GM23338 (cell line): ENCODE results near the gene RAB36. TPM values are rescaled to one million over a fixed set of nuclear protein-coding genes. Genes with fewer than 3 reads are reported as not detected.

Experiments
- ATAC-seq: fragments of 200-7000 bp; cut with Tn5 transposase; 3 replicates; pipeline ENCODE4 v1.9.1; 2020
- DNase-seq: peaks from one replicate; pipeline ENCODE4 v3.0.0-alpha.2; 2015; ENCODE audit warnings: low spot score
- H2AFZ ChIP-seq: fragments of 200-600 bp; sonication (generic); 2 replicates; pipeline ENCODE4 v1.8.0; 2016; ENCODE audit warnings: antibody characterized with exemption, mild to moderate bottlenecking, moderate library complexity
- H3F3A ChIP-seq: fragments of 200-600 bp; sonication (generic); replicated peaks from 2 replicates; pipeline ENCODE4 v1.8.0; 2017; ENCODE audit warnings: antibody characterized with exemption, mixed run types, low read depth
- H3K27ac ChIP-seq: fragments of 200-600 bp; sonication (generic); 2 replicates; pipeline ENCODE4 v1.6.1; 2016; ENCODE audit warnings: low read depth
- H3K27me3 ChIP-seq: fragments of 200-600 bp; sonication (generic); 2 replicates; pipeline ENCODE4 v1.8.0; 2016; ENCODE audit warnings: mild to moderate bottlenecking, mixed run types, moderate library complexity; ENCODE audit not compliant: insufficient read depth
- H3K36me3 ChIP-seq: fragments of 200-600 bp; sonication (generic); 2 replicates; pipeline ENCODE4 v1.8.0; 2016; ENCODE audit warnings: mild to moderate bottlenecking; ENCODE audit not compliant: insufficient read depth
- H3K4me1 ChIP-seq: fragments of 200-600 bp; sonication (generic); 2 replicates; pipeline ENCODE4 v1.8.0; 2016; ENCODE audit warnings: mild to moderate bottlenecking, moderate library complexity; ENCODE audit not compliant: insufficient read depth
- H3K4me2 ChIP-seq: fragments of 200-600 bp; sonication (generic); 2 replicates; pipeline ENCODE4 v1.7.1; 2017; ENCODE audit warnings: mixed run types
- H3K4me3 ChIP-seq: fragments of 200-600 bp; sonication (generic); 2 replicates; pipeline ENCODE4 v1.6.1; 2016; ENCODE audit warnings: mixed run types
- H3K79me2 ChIP-seq: fragments of 200-600 bp; sonication (generic); replicated peaks from 2 replicates; pipeline ENCODE4 v1.8.0; 2017; ENCODE audit warnings: mild to moderate bottlenecking; ENCODE audit not compliant: insufficient read depth
- H3K9me2 ChIP-seq: fragments of 200-600 bp; sonication (generic); 2 replicates; pipeline ENCODE4 v1.8.0; 2017; ENCODE audit not compliant: insufficient read depth
- H4K20me1 ChIP-seq: fragments of 200-600 bp; sonication (generic); replicated peaks from 2 replicates; pipeline ENCODE4 v1.8.0; 2017; ENCODE audit warnings: mild to moderate bottlenecking; ENCODE audit not compliant: insufficient read depth
- H3K27ac Mint-ChIP-seq: 2 replicates; pipeline ENCODE4 v1.8.0; 2020; ENCODE audit warnings: inconsistent platforms, mild to moderate bottlenecking, moderate library complexity, mixed read lengths
- H3K27me3 Mint-ChIP-seq: 3 replicates; pipeline ENCODE4 v1.8.0; 2022; ENCODE audit warnings: low read depth, mild to moderate bottlenecking, moderate library complexity, mixed read lengths, inconsistent platforms; ENCODE audit not compliant: insufficient read depth, poor library complexity
- H3K36me3 Mint-ChIP-seq: 3 replicates; pipeline ENCODE4 v1.8.0; 2021; ENCODE audit warnings: low read depth, mild to moderate bottlenecking, inconsistent platforms, moderate library complexity, mixed read lengths
- H3K4me1 Mint-ChIP-seq: 3 replicates; pipeline ENCODE4 v1.8.0; 2020; ENCODE audit warnings: mild to moderate bottlenecking, inconsistent platforms, mixed read lengths
- H3K4me3 Mint-ChIP-seq: 3 replicates; pipeline ENCODE4 v1.8.0; 2021; ENCODE audit warnings: moderate library complexity, mild to moderate bottlenecking, inconsistent platforms, mixed read lengths
- H3K9me3 Mint-ChIP-seq: 3 replicates; pipeline ENCODE4 v1.8.0; 2020; ENCODE audit warnings: moderate library complexity, mild to moderate bottlenecking, inconsistent platforms, mixed read lengths
- CREB1 ChIP-seq: fragments of 250-450 bp; sonication (Bioruptor Pico); IDR thresholded peaks from 2 replicates; pipeline ENCODE4 v1.5.0; 2020; ENCODE audit warnings: low read depth, mild to moderate bottlenecking, moderate library complexity
- CTCF ChIP-seq, 2 experiments: fragments of 200-600 bp in 1 of 2; sonication (generic) in 1 of 2; conservative IDR thresholded peaks; 2 replicates each; pipeline versions ENCODE4 v1.5.1 to v1.6.1; 2016 to 2017; ENCODE audit warnings: antibody characterized with exemption in 2 of 2, low read depth in 2 of 2, mild to moderate bottlenecking in 2 of 2, moderate library complexity in 1 of 2
- ETS1 ChIP-seq: IDR thresholded peaks from 2 replicates; pipeline ENCODE4 v1.6.1; 2016; ENCODE audit warnings: antibody characterized with exemption
- EZH2 ChIP-seq: fragments of 200-600 bp; sonication (generic); IDR thresholded peaks from one replicate; pipeline ENCODE4 v1.8.0; 2017; ENCODE audit warnings: antibody characterized with exemption, mild to moderate bottlenecking, low read depth; ENCODE audit not compliant: unreplicated experiment
- EZH2phosphoT487 ChIP-seq: fragments of 200-600 bp; sonication (generic); IDR thresholded peaks from one replicate; pipeline ENCODE4 v1.8.1; 2018; ENCODE audit warnings: antibody characterized with exemption; ENCODE audit not compliant: unreplicated experiment
- JUNB ChIP-seq: IDR thresholded peaks from one replicate; pipeline ENCODE4 v1.6.1; 2016; ENCODE audit warnings: antibody characterized with exemption; ENCODE audit not compliant: unreplicated experiment
- NANOG ChIP-seq: IDR thresholded peaks from 2 replicates; pipeline ENCODE4 v1.6.1; 2016; ENCODE audit warnings: antibody characterized with exemption, borderline replicate concordance
- POLR2AphosphoS5 ChIP-seq: IDR thresholded peaks from 2 replicates; pipeline ENCODE4 v1.6.1; 2016; ENCODE audit warnings: antibody characterized with exemption, low read depth
- REST ChIP-seq: IDR thresholded peaks from one replicate; pipeline ENCODE4 v1.6.1; 2018; ENCODE audit warnings: antibody characterized with exemption; ENCODE audit not compliant: unreplicated experiment
- STAT1 ChIP-seq: IDR thresholded peaks from one replicate; pipeline ENCODE4 v1.6.1; 2016; ENCODE audit warnings: antibody characterized with exemption; ENCODE audit not compliant: unreplicated experiment
- ZNF114 ChIP-seq: fragments of 250-450 bp; sonication (Bioruptor Pico); IDR thresholded peaks from 2 replicates; pipeline ENCODE4 v1.5.0; 2020; ENCODE audit warnings: mild to moderate bottlenecking, moderate library complexity
- ZNF331 ChIP-seq: fragments of 250-450 bp; sonication (Bioruptor Pico); IDR thresholded peaks from 2 replicates; pipeline ENCODE4 v1.5.0; 2020; ENCODE audit warnings: low read depth, mild to moderate bottlenecking, moderate library complexity
- ZNF462 ChIP-seq: fragments of 250-450 bp; sonication (Bioruptor Pico); IDR thresholded peaks from 2 replicates; pipeline ENCODE4 v1.5.0; 2020; ENCODE audit warnings: mild to moderate bottlenecking, moderate library complexity
- polyA plus RNA-seq: library from polyadenylated mRNA; unstranded; fragments of >200 nt; fragmentation: Nextera tagmentation; extraction: Ambion mirVana; gene quantifications from 2 replicates; pipeline ENCODE4 v1.2.1, GENCODE V29; 2016
- total RNA-seq: library from RNA; depleted of rRNA; stranded (reverse); fragments of >200 nt; shearing (Covaris generic); gene quantifications from 2 replicates; pipeline ENCODE4 v1.2.3, GENCODE V29; 2014

RAB36 gene
- total and polyA plus RNA-seq, 2 experiments from 2014 or later, result 0.58 to 1.2 TPM

- Histone ChIP-seq H3K4me3 (peak overlapping the region; percentile 77), H4K20me1 (no peaks in the 10 kb centered on the region), H3K27me3 (peaks cover 25% of the 10 kb centered on the region; the same call in 1 of the 2 replicates), H3K4me2 (peak overlapping the region; percentile 92), H3K9me2 (no peaks in the 10 kb centered on the region), H3K36me3 (no peaks in the 10 kb centered on the region), H3K79me2 (no peaks in the 10 kb centered on the region), H3F3A (no peaks in the 10 kb centered on the region), H3K4me1 (peaks cover 12% of the 10 kb centered on the region), H3K27ac (no peak overlapping the region), H2AFZ (peak overlapping the region; percentile 99)
- peaks cover 28% of the 10 kb centered on the region for H3K27me3 Mint-ChIP-seq
- no peaks in the 10 kb centered on the region for H3K36me3 Mint-ChIP-seq
- ATAC-seq (no peak), DNase-seq (no peak)
- H3K9me3 Mint-ChIP-seq, result peaks cover 3% of the 10 kb centered on the region; the same call in 1 of the 3 replicates
- TF ChIP-seq NANOG, result no peak
- no peak for TF ChIP-seq ZNF114 (CRISPR knock-in tag)
- TF ChIP-seq ZNF331, result no peak
- TF ChIP-seq REST, result no peak
- TF ChIP-seq CREB1 (CRISPR knock-in tag), result no peak
- TF ChIP-seq ZNF462 (CRISPR knock-in tag), result no peak
- TF ChIP-seq ETS1, result no peak
- TF ChIP-seq STAT1, result no peak
- no peak for TF ChIP-seq JUNB
- TF ChIP-seq EZH2phosphoT487, result no peak
- no peak for TF ChIP-seq POLR2AphosphoS5
- TF ChIP-seq EZH2, result no peak
- TF ChIP-seq CTCF (conservative IDR thresholded peaks at IDR 0.05; ENCODE audit: low read depth in 2 of 2), result no peak
- peaks cover 35% of the 10 kb centered on the region for H3K4me1 Mint-ChIP-seq
- peak overlapping the region; percentile 75 for H3K4me3 Mint-ChIP-seq
- no peak overlapping the region for H3K27ac Mint-ChIP-seq
Observed at GRCh38 chr22:23145878-23146470, 697 bp downstream of the RAB36 start.
